Liver (tissue), 9 donors: Measurements from ENCODE around the gene SCAF8. TPM values are rescaled to one million over a fixed set of nuclear protein-coding genes. Genes with fewer than 3 reads are reported as not detected.

Experiments used
- DNase-seq: peaks from one replicate; pipeline ENCODE4 v3.0.0-alpha.2; 2017; ENCODE audit warnings: low spot score
- H3K27ac ChIP-seq, 2 donors: one replicate each; pipeline ENCODE4 v1.7.0; 2013; ENCODE audit warnings: inconsistent platforms in 2 of 2, low read length in 2 of 2, control low read depth in 1 of 2, low read depth in 1 of 2, mild to moderate bottlenecking in 1 of 2
- H3K27me3 ChIP-seq, 4 donors: one replicate each; pipeline versions ENCODE4 v1.6.1 to v1.7.0; 2013; ENCODE audit warnings: low read length in 3 of 4, inconsistent platforms in 1 of 4, mild to moderate bottlenecking in 1 of 4, moderate library complexity in 1 of 4; ENCODE audit not compliant: control insufficient read depth in 4 of 4, insufficient read depth in 4 of 4
- H3K36me3 ChIP-seq, 4 donors: one replicate each; pipeline versions ENCODE4 v1.6.1 to v1.7.0; 2013; ENCODE audit warnings: low read length in 3 of 4, mild to moderate bottlenecking in 3 of 4, low read depth in 1 of 4, moderate library complexity in 1 of 4; ENCODE audit not compliant: control insufficient read depth in 4 of 4, insufficient read depth in 3 of 4
- H3K4me1 ChIP-seq, 4 donors: one replicate each; pipeline versions ENCODE4 v1.6.1 to v1.7.0; 2013; ENCODE audit warnings: low read length in 3 of 4, mild to moderate bottlenecking in 3 of 4, moderate library complexity in 1 of 4; ENCODE audit not compliant: control insufficient read depth in 4 of 4, insufficient read depth in 4 of 4
- H3K4me3 ChIP-seq, 3 donors: one replicate each; pipeline versions ENCODE4 v1.6.1 to v1.7.0; 2013; ENCODE audit warnings: low read length in 3 of 3, control low read depth in 1 of 3, low read depth in 1 of 3, mild to moderate bottlenecking in 1 of 3
- H3K9ac ChIP-seq, 2 donors: one replicate each; pipeline ENCODE4 v1.7.0; 2013; ENCODE audit warnings: low read length in 2 of 2, mild to moderate bottlenecking in 2 of 2, moderate library complexity in 2 of 2, control low read depth in 1 of 2, low read depth in 1 of 2
- H3K9me3 ChIP-seq, 4 donors: one replicate each; pipeline versions ENCODE4 v1.6.1 to v1.7.0; 2013; ENCODE audit warnings: low read length in 3 of 4; ENCODE audit not compliant: control insufficient read depth in 4 of 4
- ATF3 ChIP-seq: IDR thresholded peaks from 2 replicates; pipeline ENCODE4 v1.6.1; 2016; ENCODE audit warnings: antibody characterized with exemption
- CTCF ChIP-seq: fragments of 150-350 bp; IDR thresholded peaks from 2 replicates; pipeline ENCODE4 v1.5.1; 2017; ENCODE audit warnings: improper control_type of control experiment, low read depth, low read length; ENCODE audit not compliant: missing input control
- EGR1 ChIP-seq, 2 donors: IDR thresholded peaks; 2 replicates each; pipeline ENCODE4 v1.6.1; 2016 to 2018; ENCODE audit warnings: antibody characterized with exemption in 2 of 2, low read depth in 2 of 2
- FOXA1 ChIP-seq: IDR thresholded peaks from 2 replicates; pipeline ENCODE4 v1.6.1; 2016; ENCODE audit warnings: antibody characterized with exemption
- FOXA2 ChIP-seq: IDR thresholded peaks from 2 replicates; pipeline ENCODE4 v1.6.1; 2016; ENCODE audit warnings: antibody characterized with exemption
- GABPA ChIP-seq, 2 donors: IDR thresholded peaks in 1 of 2; conservative IDR thresholded peaks in 1 of 2; 2 replicates each; pipeline ENCODE4 v1.6.1; 2016; ENCODE audit warnings: antibody characterized with exemption in 2 of 2, mild to moderate bottlenecking in 1 of 2, moderate library complexity in 1 of 2
- HNF4A ChIP-seq, 2 donors: conservative IDR thresholded peaks; 2 replicates each; pipeline ENCODE4 v1.6.1; 2016; ENCODE audit warnings: antibody characterized with exemption in 2 of 2, mild to moderate bottlenecking in 2 of 2
- HNF4G ChIP-seq: IDR thresholded peaks from 2 replicates; pipeline ENCODE4 v1.6.1; 2016; ENCODE audit warnings: antibody characterized with exemption
- JUND ChIP-seq, 2 donors: IDR thresholded peaks; 2 replicates each; pipeline ENCODE4 v1.6.1; 2016; ENCODE audit warnings: antibody characterized with exemption in 2 of 2
- MAX ChIP-seq: IDR thresholded peaks from 2 replicates; pipeline ENCODE4 v1.6.1; 2016; ENCODE audit warnings: antibody characterized with exemption
- NR2F2 ChIP-seq: IDR thresholded peaks from 2 replicates; pipeline ENCODE4 v1.6.1; 2016; ENCODE audit warnings: antibody characterized with exemption
- RAD21 ChIP-seq, 2 donors: IDR thresholded peaks; 2 replicates each; pipeline ENCODE4 v1.6.1; 2016; ENCODE audit warnings: antibody characterized with exemption in 2 of 2, mild to moderate bottlenecking in 2 of 2
- RXRA ChIP-seq, 2 donors: IDR thresholded peaks; 2 replicates each; pipeline ENCODE4 v1.6.1; 2017 to 2018; ENCODE audit warnings: antibody characterized with exemption in 2 of 2, mild to moderate bottlenecking in 1 of 2
- SP1 ChIP-seq: IDR thresholded peaks from 2 replicates; pipeline ENCODE4 v1.6.1; 2018; ENCODE audit warnings: antibody characterized with exemption, mild to moderate bottlenecking
- TAF1 ChIP-seq: conservative IDR thresholded peaks from 2 replicates; pipeline ENCODE4 v1.6.1; 2016; ENCODE audit warnings: antibody characterized with exemption, mild to moderate bottlenecking
- YY1 ChIP-seq: IDR thresholded peaks from 2 replicates; pipeline ENCODE4 v1.6.1; 2016; ENCODE audit warnings: antibody characterized with exemption, mild to moderate bottlenecking
- ZBTB33 ChIP-seq: IDR thresholded peaks from 2 replicates; pipeline ENCODE4 v1.6.1; 2016; ENCODE audit warnings: antibody characterized with exemption
- WGBS: extraction: QIAGEN DNeasy Blood & Tissue Kit; methylation state at CpG from one replicate; pipeline ENCODE4 v1.1.7; 2013; 5-methylcytosine and 5-hydroxymethylcytosine counted together
- polyA plus RNA-seq, 2 donors: library from polyadenylated mRNA; stranded (reverse) in 1 of 2; unstranded in 1 of 2; fragments of 200-250 nt in 1 of 2; fragments of >200 nt in 1 of 2; fragmentation: Nextera tagmentation in 1 of 2; extraction: Ambion mirVana in 1 of 2; gene quantifications; one replicate each; pipeline versions ENCODE4 v1.2.1 to v1.2.3, GENCODE V29; 2013 to 2015
- total RNA-seq, 2 donors: library from RNA; depleted of rRNA; stranded (reverse); fragments of >200 nt; gene quantifications; one replicate each; pipeline ENCODE4 v1.2.3, GENCODE V29; 2014
- donor health status: healthy.
- donor health status: healthy.
- donor health status: healthy.
- donor health status: healthy.
- donor health status: healthy.

SCAF8 gene
- total and polyA plus RNA-seq, 4 donors: 5.9 to 22.3 (median 12.5) TPM

GRCh38 chr6:154786144-154786868, 53.1 kb downstream of the SCAF8 start:
- 98% methylated on average over 9 of the region's 9 CpGs for WGBS
- Histone ChIP-seq H3K9ac (no peak overlapping the region), H3K27me3 (no peaks in the 10 kb centered on the region), H3K9me3 (no peaks in the 10 kb centered on the region), H3K4me3 (no peak overlapping the region), H3K4me1 (peaks cover 0 to 15% (median 0%) of the 10 kb centered on the region in 4 donors), H3K36me3 (peaks cover 0 to 8% (median 2%) of the 10 kb centered on the region in 4 donors), H3K27ac (no peak overlapping the region)
- no peak for DNase-seq
- no peak for TF ChIP-seq NR2F2
- no peak for TF ChIP-seq JUND (IDR thresholded peaks at IDR 0.05)
- no peak for TF ChIP-seq MAX
- TF ChIP-seq HNF4G: no peak
- no peak for TF ChIP-seq EGR1 (IDR thresholded peaks at IDR 0.05; ENCODE audit: low read depth in 2 of 2)
- no peak for TF ChIP-seq CTCF
- no peak for TF ChIP-seq ATF3
- no peak for TF ChIP-seq ZBTB33
- no peak for TF ChIP-seq RAD21 (IDR thresholded peaks at IDR 0.05)
- no peak for TF ChIP-seq FOXA2
- TF ChIP-seq SP1: no peak
- TF ChIP-seq YY1: no peak
- no peak for TF ChIP-seq RXRA (IDR thresholded peaks at IDR 0.05)
- no peak for TF ChIP-seq FOXA1
- TF ChIP-seq HNF4A (conservative IDR thresholded peaks at IDR 0.05): no peak
- TF ChIP-seq TAF1: no peak
- TF ChIP-seq GABPA (IDR thresholded peaks at IDR 0.05 in 1 of 2, conservative IDR thresholded peaks at IDR 0.05 in 1 of 2): no peak

- no peak for DNase-seq
- H3K27ac ChIP-seq: no peak overlapping the region
Observed at GRCh38 chr6:154791556-154792317, 58.5 kb downstream of the SCAF8 start.

More at GRCh38 chr6:154791556-154792317, 58.5 kb downstream of the SCAF8 start:
- Histone ChIP-seq H3K36me3 (peaks cover 5 to 9% (median 7%) of the 10 kb centered on the region in 4 donors), H3K4me1 (peaks cover 0 to 5% (median 0%) of the 10 kb centered on the region in 4 donors), H3K27me3 (no peaks in the 10 kb centered on the region), H3K9ac (no peak overlapping the region), H3K4me3 (no peak overlapping the region), H3K9me3 (no peaks in the 10 kb centered on the region)
- TF ChIP-seq CTCF: no peak
- TF ChIP-seq YY1: no peak
- WGBS: 77% methylated on average over 5 of the region's 5 CpGs
